Uterus (tissue), 4 donors: ENCODE measurements around the gene HPF1. TPM values are rescaled to one million over a fixed set of nuclear protein-coding genes. Genes with fewer than 3 reads are reported as not detected.
"Not testable (repeated sequence)": the region's sequence is repeated elsewhere in the genome, so short reads cannot be mapped to it uniquely, and the experiment has no call there.

Experiments used
- DNase-seq, 2 donors: peaks; one replicate each; pipeline ENCODE4 v3.0.0-alpha.2; 2019 to 2020
- H3K27ac ChIP-seq, 2 donors: fragments of 200-600 bp; sonication (generic); 1 replicate in 1 of 2; 2 replicates in 1 of 2; pipeline ENCODE4 v1.5.1; 2016 to 2018
- H3K27me3 ChIP-seq, 2 donors: fragments of 200-600 bp; sonication (generic); one replicate each; pipeline ENCODE4 v1.5.1; 2018 to 2019; ENCODE audit warnings: control low read depth in 1 of 2
- H3K36me3 ChIP-seq, 2 donors: fragments of 200-600 bp; sonication (generic); one replicate each; pipeline ENCODE4 v1.5.1; 2019; ENCODE audit warnings: control low read depth in 1 of 2
- H3K4me1 ChIP-seq, 2 donors: fragments of 200-600 bp; sonication (generic); one replicate each; pipeline ENCODE4 v1.5.1; 2018 to 2019; ENCODE audit warnings: control low read depth in 1 of 2
- H3K4me3 ChIP-seq, 2 donors: fragments of 200-600 bp; sonication (generic); 1 replicate in 1 of 2; 2 replicates in 1 of 2; pipeline ENCODE4 v1.5.1; 2018 to 2019; ENCODE audit warnings: mild to moderate bottlenecking in 1 of 2
- H3K9me3 ChIP-seq, 2 donors: fragments of 200-600 bp; sonication (generic); one replicate each; pipeline ENCODE4 v1.5.1; 2019; ENCODE audit warnings: control low read depth in 1 of 2
- POLR2A ChIP-seq, 2 donors: fragments of 450-650 bp; IDR thresholded peaks; one replicate each; pipeline ENCODE4 v1.6.1; 2016; ENCODE audit warnings: antibody characterized with exemption in 2 of 2, mild to moderate bottlenecking in 1 of 2, moderate library complexity in 1 of 2
- intact Hi-C: fragments of 100-400 bp; cut with DNase I; formaldehyde crosslinking; loops from one replicate; pipeline ENCODE4 v1.15.1; 2023; ENCODE audit warnings: low total_unique reads
- total RNA-seq, 4 donors: library from RNA; depleted of rRNA in 3 of 4; stranded (reverse); fragments of >200 nt in 3 of 4; gene quantifications; one replicate each; pipeline versions ENCODE4 v1.1.0 to v1.2.4, GENCODE V29; 2014 to 2023
- TF ChIP-seq, protein P1 (sequence below), 4 experiments: fragments of 200-600 bp in 2 of 4; fragments of 450-650 bp in 2 of 4; sonication (generic) in 2 of 4; IDR thresholded peaks; one replicate each; pipeline ENCODE4 v1.5.1; 2016 to 2019; ENCODE audit warnings: antibody characterized with exemption in 4 of 4, mild to moderate bottlenecking in 2 of 4, moderate library complexity in 1 of 4
- donor health status: DM: yes; HTN: yes; CAD: no.

Gene HPF1
- total RNA-seq, 4 donors from 2014 or later = 23.6 to 169 (median 61.9) TPM

GRCh38 chr4:169741569-169741968 is 16.2 kb downstream of the HPF1 start:
- Histone ChIP-seq H3K27ac (no peak overlapping the region), H3K9me3 (no peaks in the 10 kb centered on the region), H3K36me3 (no peaks in the 10 kb centered on the region), H3K4me3 (no peak overlapping the region), H3K27me3 (no peaks in the 10 kb centered on the region), H3K4me1 (no peaks in the 10 kb centered on the region)
- TF ChIP-seq, protein P1, sequence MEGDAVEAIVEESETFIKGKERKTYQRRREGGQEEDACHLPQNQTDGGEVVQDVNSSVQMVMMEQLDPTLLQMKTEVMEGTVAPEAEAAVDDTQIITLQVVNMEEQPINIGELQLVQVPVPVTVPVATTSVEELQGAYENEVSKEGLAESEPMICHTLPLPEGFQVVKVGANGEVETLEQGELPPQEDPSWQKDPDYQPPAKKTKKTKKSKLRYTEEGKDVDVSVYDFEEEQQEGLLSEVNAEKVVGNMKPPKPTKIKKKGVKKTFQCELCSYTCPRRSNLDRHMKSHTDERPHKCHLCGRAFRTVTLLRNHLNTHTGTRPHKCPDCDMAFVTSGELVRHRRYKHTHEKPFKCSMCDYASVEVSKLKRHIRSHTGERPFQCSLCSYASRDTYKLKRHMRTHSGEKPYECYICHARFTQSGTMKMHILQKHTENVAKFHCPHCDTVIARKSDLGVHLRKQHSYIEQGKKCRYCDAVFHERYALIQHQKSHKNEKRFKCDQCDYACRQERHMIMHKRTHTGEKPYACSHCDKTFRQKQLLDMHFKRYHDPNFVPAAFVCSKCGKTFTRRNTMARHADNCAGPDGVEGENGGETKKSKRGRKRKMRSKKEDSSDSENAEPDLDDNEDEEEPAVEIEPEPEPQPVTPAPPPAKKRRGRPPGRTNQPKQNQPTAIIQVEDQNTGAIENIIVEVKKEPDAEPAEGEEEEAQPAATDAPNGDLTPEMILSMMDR (IDR thresholded peaks at IDR 0.05) = no peak
- TF ChIP-seq POLR2A (IDR thresholded peaks at IDR 0.05) = no peak
- DNase-seq = no peak
- intact Hi-C loops = no loop called here

DNA sequence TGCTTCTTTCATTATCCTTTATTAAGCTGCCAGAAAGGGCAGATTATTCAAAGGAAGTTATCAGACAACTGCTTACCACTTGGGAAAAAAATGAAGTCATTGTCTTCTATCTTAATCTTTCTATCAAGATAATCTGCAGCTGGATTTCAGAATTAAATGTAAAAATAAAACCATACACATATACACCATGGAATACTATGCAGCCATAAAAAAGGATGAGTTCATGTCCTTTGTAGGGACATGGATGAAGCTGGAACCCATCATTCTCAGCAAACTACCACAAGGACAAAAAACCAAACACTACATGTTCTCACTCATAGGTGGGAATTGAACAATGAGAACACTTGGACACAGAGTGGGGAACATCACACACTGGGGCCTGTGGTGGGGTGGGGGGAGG is 19.1 kb downstream of the HPF1 start:
- DNase-seq, H3K36me3 ChIP-seq, H3K4me1 ChIP-seq, intact Hi-C loops, H3K4me3 ChIP-seq, H3K27ac ChIP-seq, H3K9me3 ChIP-seq, H3K27me3 ChIP-seq: not testable (repeated sequence)

DNA sequence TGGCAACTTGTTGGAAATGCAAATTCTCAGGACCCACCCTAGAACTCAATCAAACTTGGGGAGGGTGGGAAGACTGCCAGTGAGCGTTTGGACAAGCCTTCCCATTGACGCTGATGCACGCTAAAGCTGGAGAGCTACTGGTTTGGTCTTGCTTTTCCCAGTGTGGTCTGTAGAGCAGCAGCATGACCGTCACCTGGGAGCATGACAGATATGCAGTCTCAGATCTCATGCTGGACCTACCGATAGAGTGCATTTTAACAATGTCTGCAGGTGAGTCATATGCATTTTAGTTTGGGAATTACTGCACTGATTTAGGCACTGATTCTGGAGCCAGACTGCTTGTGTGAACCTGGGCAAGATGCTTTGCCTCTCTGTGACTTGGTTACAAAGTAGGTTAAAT is 27.2 kb downstream of the HPF1 start:
- intact Hi-C loops = no loop called here
- H3K36me3 ChIP-seq = no peaks in the 10 kb centered on the region
- no peaks in the 10 kb centered on the region for H3K4me1 ChIP-seq
- H3K4me3 ChIP-seq = no peak overlapping the region
- no peaks in the 10 kb centered on the region for H3K27me3 ChIP-seq
- H3K27ac ChIP-seq = no peak overlapping the region
- no peak for DNase-seq
- TF ChIP-seq, protein P1 (IDR thresholded peaks at IDR 0.05) = no peak
- no peak for TF ChIP-seq POLR2A (IDR thresholded peaks at IDR 0.05)
- H3K9me3 ChIP-seq = no peaks in the 10 kb centered on the region

- Histone ChIP-seq H3K27ac (no peak overlapping the region), H3K27me3 (no peaks in the 10 kb centered on the region), H3K4me3 (no peak overlapping the region), H3K9me3 (no peaks in the 10 kb centered on the region), H3K36me3 (no peaks in the 10 kb centered on the region), H3K4me1 (no peaks in the 10 kb centered on the region)
- intact Hi-C loops = no loop called here
- DNase-seq = no peak
- TF ChIP-seq, protein P1 (IDR thresholded peaks at IDR 0.05) = no peak
- no peak for TF ChIP-seq POLR2A (IDR thresholded peaks at IDR 0.05)
Measured at GRCh38 chr4:169727616-169728015, 30.1 kb downstream of the HPF1 start.

GRCh38 chr4:169724260-169724659 is 33.5 kb downstream of the HPF1 start:
- Histone ChIP-seq H3K36me3 (no peaks in the 10 kb centered on the region), H3K27ac (no peak overlapping the region), H3K4me3 (no peak overlapping the region), H3K27me3 (no peaks in the 10 kb centered on the region), H3K9me3 (no peaks in the 10 kb centered on the region), H3K4me1 (no peaks in the 10 kb centered on the region)
- TF ChIP-seq, protein P1 (IDR thresholded peaks at IDR 0.05) = no peak
- no peak for TF ChIP-seq POLR2A (IDR thresholded peaks at IDR 0.05)
- no peak for DNase-seq
- intact Hi-C loops = no loop called here
